Skeletal muscle tissue (tissue), 4 donors: ENCODE results near the gene DDX54. TPM values are rescaled to one million over a fixed set of nuclear protein-coding genes. Genes with fewer than 3 reads are reported as not detected.
"Not testable (repeated sequence)": the region's sequence is repeated elsewhere in the genome, so short reads cannot be mapped to it uniquely, and the experiment has no call there.

ENCODE experiments used
- H3K27ac ChIP-seq: one replicate; pipeline ENCODE4 v1.7.0; 2013; ENCODE audit warnings: mild to moderate bottlenecking, low read depth, low read length, inconsistent platforms
- H3K27me3 ChIP-seq, 3 donors: one replicate each; pipeline ENCODE4 v1.7.0; 2013; ENCODE audit warnings: low read length in 3 of 3; ENCODE audit not compliant: control insufficient read depth in 3 of 3, insufficient read depth in 3 of 3
- H3K36me3 ChIP-seq, 3 donors: one replicate each; pipeline ENCODE4 v1.7.0; 2013; ENCODE audit warnings: low read length in 3 of 3; ENCODE audit not compliant: control insufficient read depth in 3 of 3, insufficient read depth in 3 of 3
- H3K4me1 ChIP-seq, 3 donors: one replicate each; pipeline ENCODE4 v1.7.0; 2013; ENCODE audit warnings: low read length in 3 of 3, mild to moderate bottlenecking in 3 of 3; ENCODE audit not compliant: control insufficient read depth in 3 of 3, insufficient read depth in 3 of 3
- H3K4me3 ChIP-seq, 3 donors: one replicate each; pipeline ENCODE4 v1.7.0; 2013; ENCODE audit warnings: low read length in 3 of 3
- H3K9ac ChIP-seq, 3 donors: one replicate each; pipeline ENCODE4 v1.7.0; 2013; ENCODE audit warnings: low read length in 3 of 3, mild to moderate bottlenecking in 3 of 3, moderate library complexity in 2 of 3, low read depth in 1 of 3
- H3K9me3 ChIP-seq, 3 donors: one replicate each; pipeline ENCODE4 v1.7.0; 2013; ENCODE audit warnings: low read length in 3 of 3; ENCODE audit not compliant: control insufficient read depth in 3 of 3
- total RNA-seq: library from RNA; depleted of rRNA; stranded (reverse); fragments of >200 nt; gene quantifications from one replicate; pipeline ENCODE4 v1.2.3, GENCODE V29; 2014
- donor health status: Osteomylitis.

Gene DDX54
- total RNA-seq, 1 donor from 2014 or later: 29.7 TPM

DNA sequence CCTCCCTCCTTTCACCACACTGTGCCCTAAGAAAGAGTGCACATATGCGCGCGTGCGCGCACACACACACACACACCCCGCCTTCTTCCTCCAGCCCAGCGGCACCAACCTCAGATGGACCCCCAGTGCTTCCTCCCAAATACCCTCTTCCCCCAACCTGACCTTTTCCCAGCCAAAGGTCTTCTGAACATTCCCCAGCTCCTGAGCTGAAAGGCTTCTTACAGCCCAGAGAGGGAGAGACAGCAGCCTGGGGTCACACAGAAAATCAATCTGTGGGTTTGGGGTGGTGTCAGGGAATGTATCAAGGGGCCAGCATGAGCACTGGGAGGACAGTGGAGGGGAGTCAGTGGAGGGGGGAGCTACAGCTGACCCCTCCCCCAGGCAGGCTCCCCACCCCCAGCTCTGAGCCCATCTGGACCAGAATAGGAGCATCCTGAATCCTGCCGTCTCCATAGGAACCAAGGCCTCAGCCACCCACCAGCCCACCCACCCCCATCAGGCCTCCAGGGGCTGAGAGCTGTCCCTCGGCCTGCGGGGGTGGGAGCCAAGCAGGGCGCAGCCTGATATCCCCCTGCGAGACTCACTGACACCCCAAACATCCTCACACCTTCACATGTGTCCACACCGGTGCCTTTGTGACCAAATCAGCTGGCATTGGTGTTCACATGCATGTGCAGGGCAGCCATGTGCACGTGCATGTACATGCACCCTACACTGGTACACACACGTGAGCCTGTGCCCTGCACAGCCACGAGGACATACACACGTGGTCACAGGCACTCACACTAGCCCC is 55.4 kb downstream of the DDX54 start:
- peaks cover 14 to 46% (median 31%) of the 10 kb centered on the region in 3 donors for H3K27me3 ChIP-seq

GRCh38 chr12:113128802-113129663 is 56.2 kb downstream of the DDX54 start:
- H3K4me1 ChIP-seq: no peaks in the 10 kb centered on the region
- H3K4me3 ChIP-seq: no peak overlapping the region
- H3K9ac ChIP-seq: no peak overlapping the region
- H3K27ac ChIP-seq: no peak overlapping the region
- H3K9me3 ChIP-seq: no peaks in the 10 kb centered on the region
- no peaks in the 10 kb centered on the region for H3K36me3 ChIP-seq
- H3K27me3 ChIP-seq: peaks cover 8 to 43% (median 31%) of the 10 kb centered on the region in 3 donors

More for the DNA sequence above, 55.4 kb downstream of the DDX54 start:
- Histone ChIP-seq H3K9me3 (no peaks in the 10 kb centered on the region), H3K9ac (no peak overlapping the region), H3K36me3 (no peaks in the 10 kb centered on the region), H3K4me3 (no peak overlapping the region), H3K27ac (no peak overlapping the region), H3K4me1 (no peaks in the 10 kb centered on the region)

- H3K4me1 ChIP-seq: no peaks in the 10 kb centered on the region
- peaks cover 6 to 30% (median 30%) of the 10 kb centered on the region in 3 donors for H3K27me3 ChIP-seq
- no peaks in the 10 kb centered on the region for H3K36me3 ChIP-seq
- no peak overlapping the region for H3K27ac ChIP-seq
- no peak overlapping the region for H3K9ac ChIP-seq
- H3K9me3 ChIP-seq: no peaks in the 10 kb centered on the region
- no peak overlapping the region for H3K4me3 ChIP-seq
Observed at GRCh38 chr12:113127791-113128199, 57.5 kb downstream of the DDX54 start.

DNA sequence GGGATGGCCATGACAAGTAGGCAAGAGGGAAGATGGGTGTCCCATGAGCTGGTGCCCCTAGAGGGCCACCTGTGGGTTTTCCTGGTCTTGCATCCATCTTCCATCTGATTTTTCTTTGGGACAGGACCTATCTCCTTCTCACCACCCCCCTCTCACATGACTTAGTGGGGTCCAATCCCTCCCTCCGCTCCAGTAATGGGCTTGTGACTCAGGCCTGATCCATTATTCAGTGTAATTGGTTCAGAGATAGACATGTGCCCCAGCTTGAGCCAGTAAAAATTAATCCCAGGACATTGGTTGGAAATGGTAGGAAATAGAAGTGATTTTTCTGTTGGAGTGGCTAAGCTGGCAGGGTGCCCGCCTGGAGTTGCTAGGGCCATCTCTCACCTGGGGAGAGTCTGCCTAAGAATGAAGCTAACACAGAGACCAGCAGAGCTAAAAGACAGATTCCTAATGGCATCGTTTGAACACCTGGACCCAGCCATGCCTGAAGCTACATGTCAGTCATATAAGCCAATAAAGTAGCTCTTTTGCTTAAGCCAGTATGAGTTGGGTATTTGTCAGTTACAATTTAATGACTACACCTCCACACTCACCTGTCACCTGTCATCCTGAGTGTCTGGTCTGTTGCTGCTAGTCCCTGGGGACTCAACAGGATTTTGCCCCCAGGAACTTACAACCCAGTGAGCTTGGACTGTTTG is 64.5 kb downstream of the DDX54 start:
- Histone ChIP-seq H3K27ac (no peak overlapping the region), H3K9me3 (no peaks in the 10 kb centered on the region), H3K4me3 (no peak overlapping the region), H3K9ac (no peak overlapping the region), H3K36me3 (no peaks in the 10 kb centered on the region), H3K4me1 (no peaks in the 10 kb centered on the region), H3K27me3 (peaks cover 0 to 12% (median 4%) of the 10 kb centered on the region in 3 donors)

- Histone ChIP-seq H3K4me1 (no peaks in the 10 kb centered on the region), H3K9ac (no peak overlapping the region), H3K27me3 (peaks cover 0 to 12% (median 4%) of the 10 kb centered on the region in 3 donors), H3K9me3 (no peaks in the 10 kb centered on the region), H3K4me3 (no peak overlapping the region), H3K36me3 (no peaks in the 10 kb centered on the region), H3K27ac (no peak overlapping the region)
Observed at GRCh38 chr12:113119980-113120669, 65.2 kb downstream of the DDX54 start.

DNA sequence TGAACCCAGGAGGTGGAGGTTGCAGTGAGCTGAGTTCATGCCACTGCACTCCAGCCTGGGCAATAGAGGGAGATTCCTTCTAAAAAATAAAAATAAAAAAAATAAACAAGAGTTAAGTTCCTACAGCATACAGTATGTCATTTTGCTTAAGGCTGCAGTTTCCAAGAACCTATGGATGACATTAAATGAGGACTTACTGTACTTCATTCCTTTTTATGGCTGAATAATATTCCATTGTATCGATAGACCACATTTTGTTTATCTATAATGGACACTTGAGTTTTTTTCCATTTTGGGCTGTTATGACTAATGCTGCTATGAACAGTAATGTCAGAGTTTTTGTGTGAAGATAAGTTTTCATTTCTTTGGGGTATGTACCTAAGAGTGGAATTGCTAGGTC is 67.1 kb downstream of the DDX54 start:
- H3K4me1 ChIP-seq: no peaks in the 10 kb centered on the region
- peaks cover 7 to 21% (median 9%) of the 10 kb centered on the region in 3 donors for H3K27me3 ChIP-seq
- no peaks in the 10 kb centered on the region for H3K9me3 ChIP-seq
- H3K4me3 ChIP-seq: no peak overlapping the region
- H3K9ac ChIP-seq: no peak overlapping the region
- H3K27ac ChIP-seq: no peak overlapping the region
- no peaks in the 10 kb centered on the region for H3K36me3 ChIP-seq

DNA sequence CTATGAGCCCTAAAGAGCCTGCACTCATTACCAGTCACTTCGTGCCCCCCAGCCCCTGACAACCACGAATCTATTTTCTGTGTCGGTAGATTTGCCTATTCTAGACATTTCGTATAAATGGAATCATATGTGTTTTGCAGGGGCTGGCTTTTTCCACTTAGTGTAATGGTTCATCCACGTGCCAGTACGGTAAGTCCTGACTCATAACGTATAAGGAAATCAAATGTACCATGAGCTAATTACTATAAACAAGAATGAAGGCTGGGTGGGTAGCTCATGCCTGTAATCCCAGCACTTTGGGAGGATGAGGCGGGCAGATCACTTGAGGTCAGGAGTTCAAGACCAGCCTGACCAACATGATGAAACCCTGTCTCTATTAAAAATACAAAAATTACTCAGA is 67.6 kb downstream of the DDX54 start:
- not testable (repeated sequence) for H3K9me3 ChIP-seq, H3K9ac ChIP-seq, H3K4me1 ChIP-seq, H3K27ac ChIP-seq, H3K4me3 ChIP-seq, H3K36me3 ChIP-seq
- H3K27me3 ChIP-seq: peaks cover 7 to 24% (median 10%) of the 10 kb centered on the region in 3 donors

GRCh38 chr12:113116875-113117274 is 68.4 kb downstream of the DDX54 start:
- no peaks in the 10 kb centered on the region for H3K36me3 ChIP-seq
- no peak overlapping the region for H3K27ac ChIP-seq
- no peak overlapping the region for H3K9ac ChIP-seq
- peaks cover 7 to 24% (median 18%) of the 10 kb centered on the region in 3 donors for H3K27me3 ChIP-seq
- H3K9me3 ChIP-seq: no peaks in the 10 kb centered on the region
- no peaks in the 10 kb centered on the region for H3K4me1 ChIP-seq
- no peak overlapping the region for H3K4me3 ChIP-seq

DNA sequence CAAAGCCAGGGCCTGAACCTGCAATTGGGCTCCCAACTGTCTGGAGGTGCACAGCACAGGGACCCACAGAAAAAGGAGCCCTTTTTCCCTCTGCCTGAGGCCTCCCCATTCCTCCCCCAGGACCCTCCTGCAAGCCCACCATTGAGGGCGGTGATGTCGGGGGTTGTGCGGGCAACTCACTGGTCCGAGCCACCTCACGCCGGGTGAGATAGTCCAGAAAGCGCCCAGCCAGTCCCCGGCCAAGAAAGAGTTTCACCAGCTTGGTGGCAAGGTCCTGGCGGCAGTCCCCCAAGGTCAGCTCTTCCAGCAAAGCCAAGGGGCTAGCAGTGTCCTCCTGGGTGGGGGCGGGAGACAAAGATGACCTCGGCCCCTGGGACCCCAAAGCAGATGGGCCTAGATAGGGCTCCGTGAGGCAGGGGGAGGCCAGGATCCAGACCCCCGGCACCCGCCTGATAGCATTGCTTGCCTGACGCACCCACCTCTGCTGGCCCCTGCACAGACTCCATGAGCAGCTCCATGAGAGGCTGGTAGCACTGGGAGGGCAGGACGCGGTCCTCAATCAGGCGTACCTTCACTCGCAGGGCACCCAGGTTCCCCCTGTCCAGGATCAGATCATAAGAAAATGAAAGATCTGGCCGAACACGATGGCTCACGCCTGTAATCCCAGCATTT is 69.7 kb downstream of the DDX54 start:
- no peaks in the 10 kb centered on the region for H3K36me3 ChIP-seq
- no peak overlapping the region for H3K4me3 ChIP-seq
- H3K4me1 ChIP-seq: no peaks in the 10 kb centered on the region
- H3K9ac ChIP-seq: no peak overlapping the region
- H3K27me3 ChIP-seq: peaks cover 3 to 25% (median 24%) of the 10 kb centered on the region in 3 donors
- H3K9me3 ChIP-seq: no peaks in the 10 kb centered on the region
- H3K27ac ChIP-seq: no peak overlapping the region
